Measurements from ENCODE around the gene SEL1L3. TPM values are rescaled to one million over a fixed set of nuclear protein-coding genes. Genes with fewer than 3 reads are reported as not detected.
"Not testable (repeated sequence)": the region's sequence is repeated elsewhere in the genome, so short reads cannot be mapped to it uniquely, and the experiment has no call there.

The SEL1L3 gene
- total RNA-seq (2014; rRNA removed; shearing (Covaris generic)) = 19.7 and 20.2 TPM in 2 replicates

DNA sequence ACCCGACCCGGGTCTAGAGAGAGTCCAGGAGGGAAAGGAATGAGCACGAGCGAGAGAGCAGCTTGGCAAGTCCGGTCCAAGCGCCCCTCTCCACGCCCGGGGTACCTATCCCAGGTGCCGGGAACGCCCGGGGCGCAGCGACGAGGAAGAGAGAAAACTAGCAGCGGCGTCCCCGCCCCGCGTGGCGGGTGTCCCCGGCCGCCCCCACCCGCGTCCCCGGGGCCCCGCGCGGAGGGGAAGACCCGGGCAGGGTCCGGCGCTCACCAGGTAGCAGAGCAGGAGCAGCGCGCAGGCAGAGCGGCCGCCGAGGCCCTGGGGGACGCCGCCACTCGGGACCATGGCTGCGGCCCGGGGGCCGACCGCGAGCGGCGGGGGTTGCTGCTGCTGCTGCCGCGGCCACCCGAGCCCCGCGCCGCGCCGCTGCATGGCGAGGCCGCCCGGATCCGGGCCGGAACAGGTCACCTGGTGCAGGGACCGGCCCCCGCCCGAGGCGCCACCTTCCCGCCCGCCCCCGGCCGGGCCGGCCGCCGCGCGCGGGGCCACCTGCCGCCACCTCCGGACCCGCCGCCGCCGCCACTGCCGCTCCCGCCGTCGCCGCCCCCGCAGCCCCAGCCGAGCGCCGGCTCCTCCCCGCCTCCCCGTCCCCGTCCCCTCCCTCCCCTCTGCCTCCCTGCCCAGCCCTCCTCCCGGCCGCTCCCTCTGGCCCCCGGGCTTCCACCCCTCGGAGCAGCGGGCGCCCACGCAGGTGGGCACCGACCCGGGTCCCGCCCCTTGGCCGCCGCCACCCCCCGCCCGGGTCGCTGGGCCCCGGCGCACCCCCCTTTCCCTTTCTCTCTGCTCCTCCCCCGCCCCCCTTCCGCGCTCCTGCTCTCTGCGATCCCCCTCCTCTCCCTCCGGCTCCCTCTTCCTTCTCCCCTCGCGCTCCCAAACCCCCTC, at the start of gene SEL1L3:
Gene SEL1L3, minus strand, starts transcription at position 578 of the 936 bp plus-strand sequence. Its CDS starts 152 bp downstream, at position 426.
- peak; percentile 55 for DNase-seq (ENCODE audit: low read depth)

GRCh38 chr4:25911356-25911755, 48.6 kb upstream of the SEL1L3 start:
- no peak for DNase-seq (ENCODE audit: low read depth)

DNA sequence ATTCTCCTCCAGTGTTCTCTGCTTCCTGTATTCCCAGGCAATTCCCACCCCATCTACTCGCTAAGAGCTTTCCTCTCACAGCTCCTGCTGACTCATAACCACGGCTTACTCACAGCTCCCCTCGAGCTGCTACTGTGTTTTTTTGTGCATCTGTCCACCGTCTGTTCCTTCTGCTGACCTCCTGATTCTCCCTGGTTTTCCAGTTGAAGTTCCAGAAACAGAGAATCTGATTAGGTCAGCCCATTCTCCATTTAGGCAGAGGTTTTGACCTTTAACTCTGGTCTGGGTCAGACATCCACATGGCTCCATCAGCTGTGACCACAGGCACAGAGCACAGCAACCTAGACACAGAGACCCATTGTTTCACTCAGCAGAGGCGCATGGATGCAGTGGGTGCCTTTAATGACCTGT, 45.7 kb upstream of the SEL1L3 start:
- peak; percentile 95 for DNase-seq (ENCODE audit: low read depth)

- DNase-seq (ENCODE audit: low read depth) = not testable (repeated sequence)
These were observed 43.3 kb upstream of the SEL1L3 start for GRCh38 chr4:25906113-25906512.

DNA sequence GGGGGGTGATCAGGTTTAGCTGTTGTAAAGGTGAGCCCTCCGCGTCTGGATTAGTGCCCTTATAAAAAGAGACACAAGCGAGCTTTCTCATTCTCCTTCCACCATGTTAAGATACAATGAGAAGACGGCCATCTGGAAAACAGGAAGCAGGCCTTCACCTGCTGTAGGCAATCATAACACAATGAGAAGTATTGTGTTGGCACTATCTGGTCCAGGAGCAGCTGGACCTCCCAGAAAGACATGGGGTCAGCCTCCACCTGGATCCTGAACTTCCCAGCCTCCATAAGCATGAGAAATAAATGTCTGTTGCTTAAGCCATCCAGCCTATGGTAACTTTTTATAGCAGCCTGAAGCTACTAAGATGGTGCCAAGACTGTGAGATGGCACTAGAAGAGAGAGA, 42.6 kb upstream of the SEL1L3 start:
- DNase-seq (ENCODE audit: low read depth) = no peak

DNA sequence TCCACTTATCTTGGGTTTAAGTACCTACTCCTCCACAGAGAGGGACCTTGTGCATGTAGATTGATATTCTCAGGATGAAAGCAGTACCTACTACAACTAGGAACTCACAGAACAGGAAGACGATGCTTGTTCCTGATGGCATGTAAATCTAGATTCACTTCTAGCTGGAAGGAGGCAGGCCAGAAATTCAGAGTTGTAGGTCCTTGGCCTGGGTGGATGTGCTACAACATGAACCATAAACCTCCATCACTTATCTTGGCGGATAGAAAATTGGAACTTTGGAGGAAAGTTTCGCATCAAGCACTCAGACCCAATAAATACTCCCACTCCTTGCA, 41.9 kb upstream of the SEL1L3 start:
- no peak for DNase-seq (ENCODE audit: low read depth)

DNA sequence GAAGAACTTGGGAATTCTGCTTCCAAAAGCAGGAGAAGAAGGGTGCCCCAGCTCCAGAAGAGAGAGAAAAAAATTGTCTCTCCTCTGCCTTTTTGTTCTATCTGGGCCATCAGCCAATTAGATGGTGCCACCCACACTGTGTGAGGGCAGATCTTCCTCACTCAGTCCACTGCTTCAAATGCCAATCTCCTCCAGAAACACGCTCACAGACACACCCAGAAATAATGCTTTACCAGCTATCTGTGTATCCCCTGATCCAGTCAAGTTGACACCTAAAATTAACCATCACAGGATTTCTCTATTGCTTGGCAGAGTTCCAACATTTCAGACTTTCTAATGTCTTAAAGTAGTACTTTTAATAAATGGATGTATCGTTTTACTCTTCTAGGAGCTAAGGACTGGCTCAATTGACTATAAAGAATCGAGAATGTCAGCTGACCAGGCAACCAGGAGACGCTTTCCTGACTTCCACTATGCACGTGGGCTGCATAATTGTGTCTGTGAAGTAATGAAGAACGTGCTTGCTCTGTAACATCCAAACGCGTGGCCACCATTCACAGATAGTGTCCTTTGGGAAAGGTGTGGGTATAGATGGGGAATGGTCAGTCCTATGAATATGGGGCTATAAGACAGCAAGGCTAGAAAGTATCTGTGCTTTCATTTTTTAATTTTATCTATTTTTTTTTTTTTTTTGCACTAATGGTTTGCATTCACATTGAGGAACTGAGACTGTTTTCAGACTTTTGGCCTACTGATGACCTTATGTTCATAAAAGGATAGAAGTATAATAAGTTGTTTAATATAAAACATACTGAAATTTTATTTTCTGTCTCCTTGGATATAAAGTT, 41.3 kb upstream of the SEL1L3 start:
- DNase-seq (ENCODE audit: low read depth) = no peak

DNA sequence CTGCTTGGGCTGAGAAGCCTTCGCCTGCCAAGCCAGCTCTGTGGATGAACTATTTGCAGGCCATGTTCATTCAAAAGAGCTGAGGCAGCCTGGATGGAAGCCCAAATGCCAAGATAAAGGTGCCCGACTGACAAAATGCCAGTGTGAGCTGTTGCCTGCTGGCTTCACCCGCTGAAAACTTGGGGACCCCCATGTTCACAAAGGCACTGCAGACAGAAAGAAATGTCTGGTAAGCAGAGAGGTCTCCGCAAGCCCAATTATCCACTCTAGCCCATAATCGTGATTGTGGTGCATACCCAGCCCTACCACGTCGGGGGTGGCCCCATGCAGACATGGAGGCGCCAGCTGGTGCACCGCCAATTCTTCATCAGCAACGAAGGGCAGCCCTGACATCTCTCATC, 38.2 kb upstream of the SEL1L3 start:
- no peak for DNase-seq (ENCODE audit: low read depth)

- DNase-seq (ENCODE audit: low read depth) = no peak
These were observed 37.5 kb upstream of the SEL1L3 start for GRCh38 chr4:25900310-25900709.

DNA sequence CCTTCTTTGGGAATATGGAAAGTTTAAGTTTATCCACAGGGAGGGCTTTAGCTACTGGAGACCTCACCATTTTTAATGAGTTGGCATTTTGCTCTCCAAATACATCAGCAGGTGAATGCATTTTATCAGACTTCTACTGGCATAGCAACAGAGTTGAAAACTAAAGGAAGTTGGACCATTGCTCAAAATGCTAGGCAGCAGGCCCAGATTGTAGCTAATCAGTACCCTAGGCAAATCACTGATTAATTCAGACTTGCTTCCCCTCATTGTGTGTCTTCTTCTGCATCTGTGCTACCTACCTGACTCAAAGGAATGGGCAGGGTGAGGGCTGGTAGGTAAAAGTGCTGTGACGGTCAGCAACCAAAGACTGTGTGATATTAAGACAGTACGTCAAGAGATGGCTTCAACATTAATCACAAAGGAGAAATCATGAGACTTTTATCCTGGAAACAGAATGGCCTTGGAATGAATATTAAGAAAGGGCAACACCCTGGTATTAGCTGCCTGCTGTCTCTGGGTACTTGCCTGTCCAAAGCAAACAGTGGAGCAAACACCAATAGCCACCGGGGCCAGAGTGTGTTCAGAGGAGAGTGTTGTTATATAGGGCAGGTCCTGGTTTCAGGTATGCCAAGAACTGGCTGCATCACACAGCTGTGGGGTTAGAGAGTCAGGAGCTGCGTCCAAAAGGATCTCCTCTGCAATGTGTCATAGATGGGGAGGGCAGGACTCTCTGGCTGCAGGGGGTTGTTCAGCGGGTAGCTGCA, 34.2 kb upstream of the SEL1L3 start:
- DNase-seq (ENCODE audit: low read depth) = no peak

DNA sequence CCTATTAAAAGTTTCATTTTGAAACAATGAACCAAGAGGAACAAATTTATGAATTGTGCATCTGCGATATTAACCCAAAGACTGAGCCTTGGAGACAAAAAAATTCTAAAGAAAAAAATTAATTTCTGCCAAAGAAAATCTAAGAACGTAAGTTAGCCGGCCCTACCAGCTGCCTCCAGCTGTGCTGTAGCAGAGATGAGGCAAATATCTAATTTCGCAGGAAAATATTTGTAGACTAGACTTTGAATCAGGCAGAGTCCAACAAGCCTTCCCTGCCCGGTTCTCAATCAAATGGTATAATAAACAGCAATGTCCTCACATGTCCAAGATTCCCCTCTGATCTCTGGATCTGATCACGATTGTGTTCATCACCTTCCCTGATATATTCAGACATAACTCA, 30.0 kb upstream of the SEL1L3 start:
- no peak for DNase-seq (ENCODE audit: low read depth)

- no peak for DNase-seq (ENCODE audit: low read depth)
These were observed 28.0 kb upstream of the SEL1L3 start for GRCh38 chr4:25890571-25891485.

DNA sequence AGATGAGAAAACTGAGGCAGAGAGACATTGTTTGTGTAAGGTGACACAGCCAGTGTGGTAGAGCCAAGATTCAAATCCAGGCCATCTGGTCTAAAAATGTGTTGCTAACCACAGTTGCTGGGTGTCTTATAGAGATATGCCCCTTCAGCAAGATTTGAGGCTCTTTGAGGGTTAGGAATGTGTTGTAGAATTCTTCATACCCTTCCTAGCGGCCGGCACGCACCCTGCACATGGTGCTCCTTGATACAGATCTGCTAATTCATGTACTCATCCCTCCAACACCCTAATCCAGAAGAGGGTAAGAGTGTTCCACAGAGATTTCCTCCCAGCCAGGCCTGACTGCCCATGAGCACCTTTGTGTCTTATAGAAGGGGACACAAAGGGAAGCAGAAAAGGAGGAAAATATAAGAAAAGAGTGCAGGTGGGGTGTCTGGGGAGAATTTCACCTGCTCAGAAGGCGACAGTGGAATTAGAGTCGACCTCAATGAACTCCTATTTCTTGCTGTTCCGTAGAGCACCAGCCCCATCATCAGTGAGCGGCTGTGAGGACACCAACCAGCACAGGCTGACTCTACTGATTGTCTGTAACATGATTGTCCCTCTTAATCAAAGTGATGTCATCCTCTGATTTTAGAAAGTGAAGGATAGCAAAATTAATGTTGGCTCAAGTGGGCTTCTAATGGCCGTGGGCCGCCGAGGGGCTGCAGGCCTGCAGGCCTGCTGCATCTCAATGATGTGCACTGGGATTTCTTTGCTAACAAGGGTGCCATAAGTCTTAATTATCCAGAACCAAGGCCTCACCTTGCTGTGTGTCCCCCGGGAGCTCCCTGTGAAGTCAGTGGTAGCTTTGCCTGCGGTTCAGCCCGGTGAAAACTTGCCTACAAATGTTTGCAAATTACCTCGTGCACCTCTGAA, 27.1 kb upstream of the SEL1L3 start:
- no peak for DNase-seq (ENCODE audit: low read depth)

GRCh38 chr4:25888781-25889180, 26.0 kb upstream of the SEL1L3 start:
- DNase-seq (ENCODE audit: low read depth) = no peak

- peak; percentile 72 for DNase-seq (ENCODE audit: low read depth)
These were observed 21.4 kb upstream of the SEL1L3 start for GRCh38 chr4:25884031-25884782.

DNA sequence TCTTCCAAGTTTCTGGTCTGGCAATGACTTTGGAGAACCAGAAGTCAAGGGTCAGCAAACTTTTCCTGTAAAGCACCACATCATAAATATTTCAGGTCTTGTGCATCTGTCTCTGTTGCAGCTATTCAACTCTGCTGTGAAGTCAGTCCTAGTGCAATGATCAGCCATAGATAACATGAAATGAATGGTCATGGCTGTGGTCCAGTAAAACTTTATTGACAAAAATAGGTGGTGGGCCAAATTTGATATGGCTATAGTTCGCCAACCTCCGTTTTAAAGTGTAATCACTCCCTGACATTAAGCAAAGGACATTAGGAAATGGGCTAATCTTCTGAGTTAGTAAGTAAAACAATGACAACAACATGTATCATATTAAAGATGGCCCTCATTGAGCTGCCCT, 20.8 kb upstream of the SEL1L3 start:
- no peak for DNase-seq (ENCODE audit: low read depth)

DNA sequence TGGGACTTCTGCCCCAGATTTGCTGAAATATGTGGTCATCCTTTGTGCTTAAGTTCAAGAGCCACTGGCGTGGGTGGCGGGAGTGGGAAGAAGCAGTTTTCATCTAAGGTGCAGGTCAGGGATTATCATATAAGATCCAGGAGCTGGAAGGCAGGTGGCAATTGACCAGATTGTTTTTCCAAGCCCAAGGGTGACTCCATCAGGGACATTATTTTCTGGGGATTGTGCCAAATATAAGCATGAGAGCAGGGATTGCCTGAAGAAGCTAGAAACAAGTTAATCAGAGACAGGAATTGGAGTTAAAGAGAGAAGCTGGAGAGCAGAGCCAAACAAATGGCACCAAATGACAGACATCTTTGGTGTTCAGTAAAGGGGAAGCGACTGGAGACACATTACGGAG, 19.4 kb upstream of the SEL1L3 start:
- DNase-seq (ENCODE audit: low read depth) = no peak

- DNase-seq (ENCODE audit: low read depth) = no peak
These were observed 18.4 kb upstream of the SEL1L3 start for GRCh38 chr4:25881193-25881592.

Measured in Daoy (cell line).